Nucleus accumbens (tissue), 56 donors: Measurements from ENCODE around the gene APOBEC3A.
"Not testable (repeated sequence)": the region's sequence is repeated elsewhere in the genome, so short reads cannot be mapped to it uniquely, and the experiment has no call there.

Source experiments
- DNase-seq, 56 donors: peaks; one replicate each; lab custom pipeline; 2025; lab: John Stamatoyannopoulos, UW

APOBEC3A gene

DNA sequence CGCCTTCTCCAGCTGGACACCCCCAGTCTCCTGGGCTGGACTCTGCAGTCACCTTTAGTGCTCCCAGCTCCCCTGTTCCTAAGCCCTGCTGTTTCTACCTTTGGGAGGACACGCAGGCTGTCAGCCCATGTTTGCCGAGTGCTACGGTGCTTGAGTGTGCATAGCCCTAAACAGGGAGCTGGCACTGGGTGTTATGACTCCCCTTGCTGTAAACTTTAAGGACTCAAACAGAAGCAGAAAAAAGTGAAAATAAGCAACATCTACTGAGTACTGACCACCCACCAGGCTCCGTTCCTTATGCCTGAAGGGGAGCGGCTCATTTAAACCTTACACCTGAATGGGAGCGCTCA lies 17.4 kb downstream of the APOBEC3A start:
- DNase-seq, result no peak

- DNase-seq, result not testable (repeated sequence)
Observed at GRCh38 chr22:38977289-38977688, 19.9 kb downstream of the APOBEC3A start.

GRCh38 chr22:38980587-38980986 lies 23.2 kb downstream of the APOBEC3A start:
- DNase-seq, result not testable (repeated sequence)

DNA sequence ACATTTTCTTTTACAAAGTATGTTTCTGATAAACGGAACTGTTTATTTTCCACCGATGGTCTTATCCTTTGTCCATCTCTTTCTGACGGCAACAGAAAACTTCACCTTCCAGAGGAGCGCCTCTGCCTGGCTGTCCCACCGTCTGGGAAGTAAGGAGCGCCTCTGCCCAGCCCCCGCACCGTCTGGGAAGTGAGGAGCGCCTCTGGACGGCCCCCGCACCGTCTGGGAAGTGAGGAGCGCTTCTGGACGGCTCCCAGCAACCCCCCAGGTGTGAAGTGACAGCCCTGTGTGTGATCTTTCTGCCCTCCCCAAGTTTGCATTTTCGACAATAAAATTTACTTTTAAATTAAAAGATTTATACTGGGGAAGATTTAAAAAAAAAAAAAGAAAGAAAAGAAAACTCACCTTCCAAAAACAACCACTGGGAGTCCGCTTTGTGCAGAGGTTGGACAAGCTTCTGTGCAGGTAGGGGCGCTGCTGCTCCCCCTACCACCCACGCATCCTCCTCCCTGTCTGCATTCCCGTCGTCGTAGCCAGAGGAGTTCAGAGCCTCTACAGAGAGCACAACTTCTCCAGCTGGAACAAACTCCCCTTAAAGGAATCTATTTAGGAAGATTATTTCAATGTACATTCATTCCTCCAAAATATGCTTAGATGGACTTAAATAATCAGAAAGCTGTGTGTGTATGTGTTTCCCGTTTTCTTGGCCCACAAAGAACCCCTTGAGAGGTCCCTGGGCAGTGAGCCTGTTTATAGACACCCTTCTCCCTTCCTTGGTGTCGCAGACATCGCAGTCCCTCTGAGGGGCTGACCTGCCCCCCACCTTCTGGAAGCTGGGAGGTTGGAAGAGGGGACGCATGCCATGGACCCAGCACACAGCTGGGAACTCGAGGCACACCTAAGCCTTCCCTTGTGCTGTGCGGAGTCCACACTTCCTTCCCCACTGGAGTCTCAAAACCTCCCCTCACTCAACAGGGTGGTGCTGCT lies 23.9 kb downstream of the APOBEC3A start:
- peak in 2 of 56 donors; percentile 11 to 22 for DNase-seq

- peak in 38 of 56 donors; percentile 1 to 63 (median 26) for DNase-seq
Observed at GRCh38 chr22:38981992-38982927, 24.9 kb downstream of the APOBEC3A start, which contains the start of gene APOBEC3B. Gene APOBEC3B, plus strand, starts transcription at chr22:38982347. Its CDS starts 107 bp downstream, at chr22:38982454.

DNA sequence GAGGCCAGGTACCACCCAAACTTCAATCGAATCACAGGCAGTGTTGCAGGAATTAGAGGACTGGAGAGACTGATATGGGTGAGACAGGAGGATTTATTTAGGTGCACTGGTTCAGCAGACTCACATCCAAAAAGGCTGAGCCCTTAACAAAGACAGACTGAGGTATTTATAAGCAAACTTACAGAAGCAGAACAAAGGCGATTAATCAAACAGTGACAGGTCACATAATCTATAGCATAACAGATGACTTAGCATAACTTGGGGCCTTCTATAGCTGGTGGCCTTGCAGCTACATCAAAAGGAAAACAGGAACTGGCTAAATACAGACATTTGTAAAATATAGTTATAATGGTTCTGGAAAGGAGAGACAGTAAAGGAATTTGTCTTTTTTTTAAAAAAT lies 26.8 kb downstream of the APOBEC3A start:
- no peak for DNase-seq

- not testable (repeated sequence) for DNase-seq
Observed at GRCh38 chr22:38984784-38985757, 27.7 kb downstream of the APOBEC3A start.

- no peak for DNase-seq
Observed at GRCh38 chr22:38986629-38987028, 29.2 kb downstream of the APOBEC3A start.

DNA sequence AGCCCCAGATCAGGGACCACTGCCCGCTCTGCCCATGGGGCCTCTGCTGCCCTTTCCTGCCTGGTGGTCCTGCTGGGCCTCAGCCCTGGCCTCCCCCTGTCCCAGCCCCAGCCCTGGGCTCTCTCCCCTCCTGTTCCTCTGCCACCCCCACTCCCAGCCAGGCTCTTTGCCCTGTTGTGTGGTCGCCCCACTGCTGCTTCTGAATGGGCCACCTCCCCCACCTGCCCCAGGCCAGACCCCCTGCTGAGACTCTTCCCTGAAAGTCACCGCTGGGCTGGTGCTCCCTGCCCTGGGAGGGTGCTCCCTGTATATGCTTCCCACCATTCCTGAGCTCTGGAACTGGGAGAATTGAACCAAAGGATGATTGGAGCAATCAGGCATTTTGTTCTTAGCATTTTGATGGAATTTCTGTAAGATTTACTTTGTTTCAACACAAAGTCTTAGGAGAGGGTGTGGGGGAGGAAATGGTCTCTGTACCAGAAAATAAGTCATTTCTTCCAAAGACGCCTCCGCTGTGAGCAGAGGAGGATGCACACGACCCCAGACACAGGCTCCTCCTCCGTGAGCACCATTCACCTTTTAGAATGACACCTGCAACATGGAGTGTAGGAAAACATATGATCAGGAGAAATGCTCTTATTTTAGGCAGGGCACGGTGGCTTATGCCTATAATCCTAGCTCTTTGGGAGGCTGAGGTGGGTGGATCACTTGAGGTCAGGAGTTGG lies 29.9 kb downstream of the APOBEC3A start:
- DNase-seq, result no peak

GRCh38 chr22:38989466-38989865 lies 32.1 kb downstream of the APOBEC3A start:
- DNase-seq, result no peak

GRCh38 chr22:38992871-38993371 lies 35.5 kb downstream of the APOBEC3A start:
- not testable (repeated sequence) for DNase-seq

DNA sequence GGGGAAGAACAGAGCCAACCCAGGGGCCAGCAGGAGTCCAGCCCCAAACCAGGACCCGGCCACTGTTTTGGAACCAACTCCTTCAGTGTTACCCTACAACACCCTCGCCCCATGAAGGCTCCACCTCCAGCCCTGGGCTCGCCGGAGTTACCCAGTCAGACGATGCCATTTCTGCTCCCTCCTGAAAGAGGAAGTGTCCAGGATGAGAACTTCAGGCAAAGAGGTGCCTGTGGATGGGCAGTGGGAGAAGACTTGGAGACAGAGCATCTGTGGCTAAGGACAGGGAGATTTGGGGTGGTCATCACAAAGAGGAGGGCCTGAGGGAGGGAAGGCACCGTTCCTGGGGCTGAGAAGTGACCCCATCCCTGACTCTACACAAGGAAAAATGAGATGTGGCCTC lies 38.7 kb downstream of the APOBEC3A start:
- DNase-seq, result no peak

GRCh38 chr22:38997518-38997917 lies 40.1 kb downstream of the APOBEC3A start:
- DNase-seq, result no peak

DNA sequence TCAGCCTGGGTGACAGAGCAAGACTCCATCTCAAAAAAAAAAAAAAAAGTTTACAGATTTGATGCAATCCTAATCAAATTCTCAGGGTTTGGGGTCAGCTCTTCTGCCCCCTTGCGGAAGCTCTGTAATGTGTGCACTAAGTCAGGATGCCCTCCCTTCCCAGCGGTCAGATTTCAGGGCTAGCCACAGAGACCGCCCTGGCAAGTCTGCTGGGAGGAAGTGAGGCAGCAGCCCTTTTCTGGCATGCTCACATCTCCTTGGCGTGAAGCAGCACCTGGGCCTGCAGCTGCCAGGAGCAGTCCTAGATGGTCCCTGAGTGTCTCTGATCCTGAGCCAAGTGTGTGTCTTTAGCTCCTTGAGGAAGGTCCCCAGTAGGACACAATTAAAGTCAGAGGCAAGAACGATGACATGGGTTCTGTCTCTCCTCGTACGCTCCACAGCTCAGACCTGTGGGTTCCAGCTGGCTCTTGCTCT lies 45.8 kb downstream of the APOBEC3A start:
- peak in 37 of 56 donors; percentile 4 to 69 (median 17) for DNase-seq

DNA sequence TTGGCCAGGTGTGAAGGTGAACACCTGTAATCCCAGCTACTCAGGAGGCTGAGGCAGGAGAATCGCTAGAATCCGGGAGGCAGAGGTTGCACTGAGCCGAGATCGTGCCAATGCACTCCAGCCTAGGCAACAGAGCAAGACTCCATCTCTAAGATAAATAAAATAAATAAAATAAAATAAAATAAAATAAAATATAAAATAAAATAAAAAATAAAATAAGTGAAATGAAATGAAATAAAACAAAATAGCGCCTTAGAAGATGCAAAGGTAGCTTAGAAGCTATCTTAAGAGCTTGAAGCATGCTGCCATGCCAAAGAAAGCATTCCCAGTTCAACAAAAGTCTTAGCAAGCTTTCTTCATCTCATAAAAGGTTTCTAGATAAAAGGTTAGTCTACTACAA lies 49.8 kb downstream of the APOBEC3A start:
- DNase-seq, result no peak

GRCh38 chr22:39008271-39008850 lies 51.0 kb downstream of the APOBEC3A start:
- not testable (repeated sequence) for DNase-seq

DNA sequence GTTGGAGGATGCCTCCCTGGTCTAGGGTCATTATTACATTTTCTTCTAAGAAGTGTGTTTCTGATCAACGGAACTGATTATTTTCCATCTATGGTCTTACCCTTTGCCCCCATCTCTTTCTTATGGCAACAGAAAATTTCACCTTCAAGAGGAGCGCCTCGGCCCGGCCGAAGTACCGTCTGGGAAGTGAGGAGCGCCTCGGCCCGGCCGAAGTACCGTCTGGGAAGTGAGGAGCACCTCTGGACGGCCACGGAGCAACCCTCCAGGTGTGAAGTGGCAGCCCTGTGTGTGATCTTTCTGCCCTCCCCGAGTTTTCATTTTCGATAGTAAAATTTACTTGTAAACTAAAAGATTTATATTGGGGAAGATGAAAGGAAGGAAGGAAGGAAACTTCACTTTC lies 53.5 kb downstream of the APOBEC3A start:
- no peak for DNase-seq
